ENCODE results near the gene CTSF. TPM values are rescaled to one million over a fixed set of nuclear protein-coding genes. Genes with fewer than 3 reads are reported as not detected.
"Not testable (repeated sequence)": the region's sequence is repeated elsewhere in the genome, so short reads cannot be mapped to it uniquely, and the experiment has no call there.

The CTSF gene
- total RNA-seq, 1 experiment from 2014 or later = 0.34 TPM

DNA sequence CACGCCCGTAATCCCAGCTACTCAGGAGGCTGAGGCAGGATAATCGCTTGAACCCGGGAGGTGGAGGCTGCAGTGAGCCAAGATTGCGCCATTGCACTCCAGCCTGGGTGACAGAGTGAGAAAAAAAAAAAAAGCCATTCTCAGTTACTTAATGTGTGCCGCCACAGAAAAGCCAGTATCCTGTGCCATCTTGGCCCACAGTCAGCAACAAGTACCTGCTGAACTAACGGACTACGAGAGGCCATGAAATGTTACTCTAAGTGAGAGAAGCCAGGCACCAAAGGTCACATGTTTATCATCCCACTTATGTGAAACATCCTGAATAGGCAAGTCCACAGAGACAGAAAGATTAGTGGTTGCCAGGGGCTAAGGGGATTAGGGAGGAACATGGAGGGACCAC lies 27.8 kb downstream of the CTSF start:
- H3K4me3 ChIP-seq (replicated peaks in 1 of 2; ENCODE audit: low read depth in 1 of 2, low read length in 2 of 2); H3K4me1 ChIP-seq (ENCODE audit: control insufficient read depth in 1 of 2, insufficient read depth in 2 of 2, low read length in 2 of 2); H3K27ac ChIP-seq (ENCODE audit: low read depth, low read length); H2AFZ ChIP-seq (ENCODE audit: low read depth, low read length, poor library complexity, severe bottlenecking); H3K36me3 ChIP-seq (ENCODE audit: control insufficient read depth in 1 of 2, insufficient read depth in 2 of 2, low read length in 2 of 2); H3K9me3 ChIP-seq (ENCODE audit: control insufficient read depth in 1 of 2, insufficient read depth in 1 of 2, low read depth in 1 of 2, low read length in 2 of 2); RAD21 ChIA-PET (ENCODE audit: low non-redundant PET in 1 of 2, low total read pairs in 2 of 2, uncharacterized antibody in 2 of 2, unreplicated experiment in 2 of 2); H3K4me2 ChIP-seq (ENCODE audit: low read length); H3K79me2 ChIP-seq (ENCODE audit: insufficient read depth, low read length); ATAC-seq; H4K20me1 ChIP-seq (ENCODE audit: insufficient read depth); BruUV-seq (replicated peaks); H3K9ac ChIP-seq (ENCODE audit: low read length); H3K27me3 ChIP-seq (ENCODE audit: insufficient read depth, low read length); H3K9me2 ChIP-seq (ENCODE audit: insufficient read depth); CTCF ChIA-PET; POLR2A ChIA-PET; DNase-seq (ENCODE audit: low read depth, low spot score); intact Hi-C loops (cut with micrococcal nuclease): not testable (repeated sequence)

GRCh38 chr11:66539870-66540213 lies 28.6 kb downstream of the CTSF start:
- Histone ChIP-seq H3K36me3 (ENCODE audit: control insufficient read depth in 1 of 2, insufficient read depth in 2 of 2, low read length in 2 of 2) (no peaks in the 10 kb centered on the region), H4K20me1 (ENCODE audit: insufficient read depth) (no peaks in the 10 kb centered on the region), H3K4me2 (ENCODE audit: low read length) (no peak overlapping the region), H3K79me2 (ENCODE audit: insufficient read depth, low read length) (no peaks in the 10 kb centered on the region), H3K4me3 (replicated peaks in 1 of 2; ENCODE audit: low read depth in 1 of 2, low read length in 2 of 2) (no peak overlapping the region), H3K9me3 (ENCODE audit: control insufficient read depth in 1 of 2, insufficient read depth in 1 of 2, low read depth in 1 of 2, low read length in 2 of 2) (no peaks in the 10 kb centered on the region), H3K27ac (ENCODE audit: low read depth, low read length) (no peak overlapping the region), H3K4me1 (ENCODE audit: control insufficient read depth in 1 of 2, insufficient read depth in 2 of 2, low read length in 2 of 2) (peaks cover 0 to under 1% of the 10 kb centered on the region in 2 experiments; a peak in 2 of 4 replicates), H3K27me3 (ENCODE audit: insufficient read depth, low read length) (no peaks in the 10 kb centered on the region), H3K9ac (ENCODE audit: low read length) (no peak overlapping the region), H3K9me2 (ENCODE audit: insufficient read depth) (no peaks in the 10 kb centered on the region), H2AFZ (ENCODE audit: low read depth, low read length, poor library complexity, severe bottlenecking) (no peak overlapping the region)
- ChIA-PET POLR2A (no interaction called here), RAD21 (ENCODE audit: low non-redundant PET in 1 of 2, low total read pairs in 2 of 2, uncharacterized antibody in 2 of 2, unreplicated experiment in 2 of 2) (no interaction called here), CTCF (no interaction called here)
- ATAC-seq (no peak), DNase-seq (ENCODE audit: low read depth, low spot score) (no peak)
- TF ChIP-seq EGR1 (IDR thresholded peaks at IDR 0.05; ENCODE audit: low read depth) = no peak
- TF ChIP-seq FOSL1 (IDR thresholded peaks at IDR 0.05; ENCODE audit: low read depth) = no peak
- intact Hi-C loops (cut with micrococcal nuclease) = no loop called here
- no TSS peak for BruUV-seq (replicated peaks)

DNA sequence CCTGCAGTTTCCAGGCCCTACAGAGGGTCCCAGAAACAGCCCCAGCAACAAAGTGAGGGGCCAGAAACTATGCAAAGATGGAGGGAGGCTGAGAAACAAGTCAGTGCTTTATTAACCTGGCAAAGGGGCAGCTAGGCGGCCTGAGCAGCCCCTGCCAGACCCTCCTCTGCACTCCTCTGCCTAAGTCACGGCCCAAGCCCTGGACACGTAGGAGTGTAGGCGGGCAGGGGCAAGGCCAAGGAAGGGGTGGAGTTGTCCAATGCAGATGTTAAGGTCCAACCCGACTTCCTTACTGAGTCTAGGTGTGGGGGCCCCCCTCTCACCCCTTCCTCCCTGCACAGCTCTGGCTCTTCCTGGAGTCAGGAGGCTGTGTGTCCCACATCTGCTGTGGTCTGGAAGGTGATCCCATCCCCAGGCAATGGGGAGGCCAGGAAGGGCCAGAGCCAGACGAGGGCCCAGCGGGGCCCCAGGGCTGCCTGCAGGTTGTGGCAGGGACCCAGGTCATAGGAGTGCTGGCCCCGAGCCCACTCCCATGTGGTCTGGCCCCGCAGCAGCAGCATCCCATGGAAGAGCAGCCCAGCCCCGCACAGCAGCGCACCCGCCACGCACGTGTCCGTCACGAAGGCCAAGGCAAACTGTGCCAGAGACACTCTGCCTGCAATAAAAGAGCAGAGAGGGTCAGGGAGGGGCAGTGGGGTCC lies 29.1 kb downstream of the CTSF start:
- no peaks in the 10 kb centered on the region for H3K27me3 ChIP-seq (ENCODE audit: insufficient read depth, low read length)
- POLR2A ChIA-PET = no interaction called here
- H3K36me3 ChIP-seq (ENCODE audit: control insufficient read depth in 1 of 2, insufficient read depth in 2 of 2, low read length in 2 of 2) = no peaks in the 10 kb centered on the region
- RAD21 ChIA-PET (ENCODE audit: low non-redundant PET in 1 of 2, low total read pairs in 2 of 2, uncharacterized antibody in 2 of 2, unreplicated experiment in 2 of 2) = no interaction called here
- H3K4me3 ChIP-seq (replicated peaks in 1 of 2; ENCODE audit: low read depth in 1 of 2, low read length in 2 of 2) = no peak overlapping the region
- intact Hi-C loops (cut with micrococcal nuclease) = no loop called here
- CTCF ChIA-PET = no interaction called here
- no peaks in the 10 kb centered on the region for H3K9me3 ChIP-seq (ENCODE audit: control insufficient read depth in 1 of 2, insufficient read depth in 1 of 2, low read depth in 1 of 2, low read length in 2 of 2)
- H4K20me1 ChIP-seq (ENCODE audit: insufficient read depth) = no peaks in the 10 kb centered on the region
- ATAC-seq (no peak; the same call in 1 of the 2 replicates), DNase-seq (ENCODE audit: low read depth, low spot score) (no peak)
- H3K27ac ChIP-seq (ENCODE audit: low read depth, low read length) = no peak overlapping the region
- no peak overlapping the region for H2AFZ ChIP-seq (ENCODE audit: low read depth, low read length, poor library complexity, severe bottlenecking)
- H3K4me2 ChIP-seq (ENCODE audit: low read length) = no peak overlapping the region
- no peak overlapping the region for H3K9ac ChIP-seq (ENCODE audit: low read length)
- no peaks in the 10 kb centered on the region for H3K79me2 ChIP-seq (ENCODE audit: insufficient read depth, low read length)
- H3K4me1 ChIP-seq (ENCODE audit: control insufficient read depth in 1 of 2, insufficient read depth in 2 of 2, low read length in 2 of 2) = no peaks in the 10 kb centered on the region
- BruUV-seq (replicated peaks) = no TSS peak
- no peaks in the 10 kb centered on the region for H3K9me2 ChIP-seq (ENCODE audit: insufficient read depth)
- TF ChIP-seq, protein P1, sequence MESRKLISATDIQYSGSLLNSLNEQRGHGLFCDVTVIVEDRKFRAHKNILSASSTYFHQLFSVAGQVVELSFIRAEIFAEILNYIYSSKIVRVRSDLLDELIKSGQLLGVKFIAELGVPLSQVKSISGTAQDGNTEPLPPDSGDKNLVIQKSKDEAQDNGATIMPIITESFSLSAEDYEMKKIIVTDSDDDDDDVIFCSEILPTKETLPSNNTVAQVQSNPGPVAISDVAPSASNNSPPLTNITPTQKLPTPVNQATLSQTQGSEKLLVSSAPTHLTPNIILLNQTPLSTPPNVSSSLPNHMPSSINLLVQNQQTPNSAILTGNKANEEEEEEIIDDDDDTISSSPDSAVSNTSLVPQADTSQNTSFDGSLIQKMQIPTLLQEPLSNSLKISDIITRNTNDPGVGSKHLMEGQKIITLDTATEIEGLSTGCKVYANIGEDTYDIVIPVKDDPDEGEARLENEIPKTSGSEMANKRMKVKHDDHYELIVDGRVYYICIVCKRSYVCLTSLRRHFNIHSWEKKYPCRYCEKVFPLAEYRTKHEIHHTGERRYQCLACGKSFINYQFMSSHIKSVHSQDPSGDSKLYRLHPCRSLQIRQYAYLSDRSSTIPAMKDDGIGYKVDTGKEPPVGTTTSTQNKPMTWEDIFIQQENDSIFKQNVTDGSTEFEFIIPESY (IDR thresholded peaks at IDR 0.05; ENCODE audit: extremely low read depth, insufficient replicate concordance, low read length) = no peak
- TF ChIP-seq EZH2 (IDR thresholded peaks at IDR 0.05) (no peak), FOSL1 (IDR thresholded peaks at IDR 0.05; ENCODE audit: low read depth) (no peak), EZH2phosphoT487 (IDR thresholded peaks at IDR 0.05; ENCODE audit: borderline replicate concordance) (no peak), ELF1 (IDR thresholded peaks at IDR 0.05; ENCODE audit: borderline replicate concordance, low read depth) (no peak), SIN3A (IDR thresholded peaks at IDR 0.05; ENCODE audit: low read depth) (no peak), CTCF (IDR thresholded peaks at IDR 0.05 in 2 of 3, conservative IDR thresholded peaks at IDR 0.05 in 1 of 3; ENCODE audit: borderline replicate concordance in 1 of 3, insufficient read depth in 1 of 3, low read depth in 2 of 3, low read length in 2 of 3) (no peak), SP1 (IDR thresholded peaks at IDR 0.05; ENCODE audit: low read depth) (no peak)

Data from HCT116 (cell line).